Spleen (tissue), 7 donors: ENCODE measurements around the gene TIPARP.

Source experiments
- POLR2A ChIP-seq, 3 donors: fragments of 450-650 bp; IDR thresholded peaks; one replicate each; pipeline ENCODE4 v1.5.1; 2017; ENCODE audit warnings: antibody characterized with exemption in 3 of 3, mild to moderate bottlenecking in 1 of 3
- TF ChIP-seq, protein P1 (sequence below), 11 experiments: fragments of 200-600 bp in 7 of 11; fragments of 450-650 bp in 4 of 11; sonication (generic) in 4 of 11; IDR thresholded peaks in 8 of 11; conservative IDR thresholded peaks in 3 of 11; 1 replicate in 7 of 11; 2 replicates in 4 of 11; pipeline versions ENCODE4 v1.4.0 to v1.8.0; 2016 to 2021; ENCODE audit warnings: antibody characterized with exemption in 11 of 11, inconsistent platforms in 4 of 11, mild to moderate bottlenecking in 1 of 11
- donor health status: DM: no; HTN: no; CAD: no; lungs with moderate emphysema.
- donor health status: DM: no; HTN: no; CAD: no.
- donor health status: DM: no; HTN: no; CAD: no.

DNA sequence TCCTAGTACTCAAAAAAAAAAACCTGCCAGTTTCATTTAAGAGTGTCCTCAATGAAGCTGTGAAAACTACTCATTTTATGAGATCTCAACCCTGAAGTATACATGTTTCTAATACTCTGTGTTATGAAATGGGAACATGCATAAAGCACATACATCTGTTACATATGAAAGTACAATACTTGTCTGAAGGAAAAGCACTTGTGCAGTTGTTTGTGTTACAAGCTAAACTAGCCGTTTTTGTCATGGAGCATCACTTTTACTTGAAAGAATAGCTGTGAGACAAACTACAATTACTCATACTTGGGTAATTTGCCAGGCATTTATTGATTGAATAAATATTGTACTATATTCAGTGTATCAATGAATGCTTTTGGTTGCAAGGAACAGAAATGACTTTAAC lies 72.7 kb downstream of the TIPARP start:
- TF ChIP-seq, protein P1, sequence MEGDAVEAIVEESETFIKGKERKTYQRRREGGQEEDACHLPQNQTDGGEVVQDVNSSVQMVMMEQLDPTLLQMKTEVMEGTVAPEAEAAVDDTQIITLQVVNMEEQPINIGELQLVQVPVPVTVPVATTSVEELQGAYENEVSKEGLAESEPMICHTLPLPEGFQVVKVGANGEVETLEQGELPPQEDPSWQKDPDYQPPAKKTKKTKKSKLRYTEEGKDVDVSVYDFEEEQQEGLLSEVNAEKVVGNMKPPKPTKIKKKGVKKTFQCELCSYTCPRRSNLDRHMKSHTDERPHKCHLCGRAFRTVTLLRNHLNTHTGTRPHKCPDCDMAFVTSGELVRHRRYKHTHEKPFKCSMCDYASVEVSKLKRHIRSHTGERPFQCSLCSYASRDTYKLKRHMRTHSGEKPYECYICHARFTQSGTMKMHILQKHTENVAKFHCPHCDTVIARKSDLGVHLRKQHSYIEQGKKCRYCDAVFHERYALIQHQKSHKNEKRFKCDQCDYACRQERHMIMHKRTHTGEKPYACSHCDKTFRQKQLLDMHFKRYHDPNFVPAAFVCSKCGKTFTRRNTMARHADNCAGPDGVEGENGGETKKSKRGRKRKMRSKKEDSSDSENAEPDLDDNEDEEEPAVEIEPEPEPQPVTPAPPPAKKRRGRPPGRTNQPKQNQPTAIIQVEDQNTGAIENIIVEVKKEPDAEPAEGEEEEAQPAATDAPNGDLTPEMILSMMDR (IDR thresholded peaks at IDR 0.05 in 8 of 11, conservative IDR thresholded peaks at IDR 0.05 in 3 of 11) = no peak
- no peak for TF ChIP-seq POLR2A (IDR thresholded peaks at IDR 0.05)
